ENCODE results near the gene PUS1.

- TF ChIP-seq, protein P1, sequence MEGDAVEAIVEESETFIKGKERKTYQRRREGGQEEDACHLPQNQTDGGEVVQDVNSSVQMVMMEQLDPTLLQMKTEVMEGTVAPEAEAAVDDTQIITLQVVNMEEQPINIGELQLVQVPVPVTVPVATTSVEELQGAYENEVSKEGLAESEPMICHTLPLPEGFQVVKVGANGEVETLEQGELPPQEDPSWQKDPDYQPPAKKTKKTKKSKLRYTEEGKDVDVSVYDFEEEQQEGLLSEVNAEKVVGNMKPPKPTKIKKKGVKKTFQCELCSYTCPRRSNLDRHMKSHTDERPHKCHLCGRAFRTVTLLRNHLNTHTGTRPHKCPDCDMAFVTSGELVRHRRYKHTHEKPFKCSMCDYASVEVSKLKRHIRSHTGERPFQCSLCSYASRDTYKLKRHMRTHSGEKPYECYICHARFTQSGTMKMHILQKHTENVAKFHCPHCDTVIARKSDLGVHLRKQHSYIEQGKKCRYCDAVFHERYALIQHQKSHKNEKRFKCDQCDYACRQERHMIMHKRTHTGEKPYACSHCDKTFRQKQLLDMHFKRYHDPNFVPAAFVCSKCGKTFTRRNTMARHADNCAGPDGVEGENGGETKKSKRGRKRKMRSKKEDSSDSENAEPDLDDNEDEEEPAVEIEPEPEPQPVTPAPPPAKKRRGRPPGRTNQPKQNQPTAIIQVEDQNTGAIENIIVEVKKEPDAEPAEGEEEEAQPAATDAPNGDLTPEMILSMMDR (conservative IDR thresholded peaks at IDR 0.05; ENCODE audit: low read length): no peak
- no peak for TF ChIP-seq EZH2phosphoT487 (IDR thresholded peaks at IDR 0.05; ENCODE audit: borderline replicate concordance)
Measured at GRCh38 chr12:131915823-131916222, 13.3 kb upstream of the PUS1 start.

All from Loucy (cell line).